Activated CD4-positive, alpha-beta memory T cell treated with anti-CD3 and anti-CD28 coated beads for 36 hours (primary cell): ENCODE measurements around the gene DENND6B. TPM values are rescaled to one million over a fixed set of nuclear protein-coding genes. Genes with fewer than 3 reads are reported as not detected.

Source experiments
- CTCF ChIA-PET: fragments of 350-600 bp; sonication (Branson Sonifier 250); formaldehyde crosslinking; loops from one replicate; lab custom pipeline; 2021; ENCODE audit warnings: antibody characterized with exemption, inconsistent platforms; lab: Charles Lee
- POLR2A ChIA-PET: fragments of 350-600 bp; sonication (Branson Sonifier 250); formaldehyde crosslinking; loops from one replicate; lab custom pipeline; 2021; ENCODE audit warnings: antibody characterized with exemption; lab: Charles Lee
- DNase-seq: peaks from one replicate; pipeline ENCODE4 v3.0.0-alpha.2; 2020
- H3K27ac Mint-ChIP-seq: one replicate; pipeline ENCODE4 v1.8.0; 2021; ENCODE audit warnings: mixed read lengths
- H3K27me3 Mint-ChIP-seq: one replicate; pipeline ENCODE4 v1.8.0; 2021; ENCODE audit warnings: mixed read lengths
- H3K36me3 Mint-ChIP-seq: one replicate; pipeline ENCODE4 v1.8.0; 2021; ENCODE audit warnings: mixed read lengths
- H3K4me1 Mint-ChIP-seq: one replicate; pipeline ENCODE4 v1.8.0; 2021; ENCODE audit warnings: low read depth, mixed read lengths
- H3K4me3 Mint-ChIP-seq: one replicate; pipeline ENCODE4 v1.8.0; 2021; ENCODE audit warnings: mild to moderate bottlenecking, mixed read lengths
- H3K9me3 Mint-ChIP-seq: one replicate; pipeline ENCODE4 v1.8.0; 2021; ENCODE audit warnings: mixed read lengths
- intact Hi-C: fragments of 100-400 bp; cut with micrococcal nuclease; formaldehyde crosslinking; loops from one replicate; pipeline ENCODE4 v1.15.1; 2023
- total RNA-seq, 2 experiments: library from RNA; stranded (reverse); gene quantifications; one replicate each; pipeline ENCODE4 v1.2.3, GENCODE V29; 2021

The DENND6B gene
- total RNA-seq, 2 experiments from 2014 or later, result 3.5 to 3.6 TPM

DNA sequence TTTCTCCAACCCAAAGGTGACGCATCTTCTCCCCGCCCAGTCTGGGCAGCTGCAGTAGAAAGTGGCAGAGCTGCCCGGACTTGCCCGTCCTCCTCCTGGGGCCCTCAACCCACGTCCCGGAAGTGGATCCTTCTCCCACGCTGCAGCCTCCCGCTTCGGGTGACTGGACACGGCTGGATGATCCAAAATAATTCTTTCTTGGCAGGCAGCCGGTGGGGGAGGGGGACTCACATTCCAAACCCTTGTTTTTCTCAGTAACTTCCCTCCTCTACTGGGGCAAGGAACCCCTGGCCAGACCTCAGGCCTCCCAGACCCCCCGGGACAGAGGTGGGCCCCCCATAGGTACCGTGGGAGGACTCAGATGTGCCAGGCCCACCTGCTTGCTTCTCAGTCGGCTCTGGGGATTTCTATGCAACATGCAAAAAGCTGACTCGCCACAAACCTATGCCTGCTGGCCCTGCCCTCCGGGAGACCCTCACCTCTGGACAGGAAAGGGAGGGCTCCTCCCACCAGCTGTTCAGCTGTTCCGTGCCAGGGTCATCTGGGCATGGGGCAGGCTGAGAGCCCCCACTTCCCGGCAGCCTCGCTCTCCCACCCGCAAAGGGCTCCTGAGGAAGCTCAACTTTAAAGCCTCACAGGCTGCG lies 20.8 kb downstream of the DENND6B start:
- POLR2A ChIA-PET, result no interaction called here
- Mint-ChIP-seq H3K27ac (no peak overlapping the region), H3K36me3 (no peaks in the 10 kb centered on the region), H3K4me1 (peaks cover 6% of the 10 kb centered on the region), H3K9me3 (no peaks in the 10 kb centered on the region), H3K27me3 (peaks cover 15% of the 10 kb centered on the region), H3K4me3 (peak overlapping the region; percentile 54)
- intact Hi-C loops, result no loop called here
- DNase-seq, result peak; percentile 53
- CTCF ChIA-PET, result interaction anchor here (1.1 to 1.7 kb wide), 5 partner anchors 20 to 35 kb away, joined by 3 to 5 read pairs (median 4); partner anchors contain the start of gene DENND6B

- Mint-ChIP-seq H3K36me3 (no peaks in the 10 kb centered on the region), H3K4me1 (peaks cover 6% of the 10 kb centered on the region), H3K9me3 (no peaks in the 10 kb centered on the region), H3K27me3 (peaks cover 17% of the 10 kb centered on the region), H3K27ac (no peak overlapping the region), H3K4me3 (peak overlapping the region; percentile 54)
- CTCF ChIA-PET, result interaction anchor here (1.1 to 1.5 kb wide), 3 partner anchors 22 to 65 kb away, joined by 3 to 4 read pairs (median 3); no protein-coding TSS in a partner anchor
- POLR2A ChIA-PET, result no interaction called here
- intact Hi-C loops, result no loop called here
- DNase-seq, result no peak
These were observed 21.4 kb downstream of the DENND6B start for GRCh38 chr22:50305393-50305922.

DNA sequence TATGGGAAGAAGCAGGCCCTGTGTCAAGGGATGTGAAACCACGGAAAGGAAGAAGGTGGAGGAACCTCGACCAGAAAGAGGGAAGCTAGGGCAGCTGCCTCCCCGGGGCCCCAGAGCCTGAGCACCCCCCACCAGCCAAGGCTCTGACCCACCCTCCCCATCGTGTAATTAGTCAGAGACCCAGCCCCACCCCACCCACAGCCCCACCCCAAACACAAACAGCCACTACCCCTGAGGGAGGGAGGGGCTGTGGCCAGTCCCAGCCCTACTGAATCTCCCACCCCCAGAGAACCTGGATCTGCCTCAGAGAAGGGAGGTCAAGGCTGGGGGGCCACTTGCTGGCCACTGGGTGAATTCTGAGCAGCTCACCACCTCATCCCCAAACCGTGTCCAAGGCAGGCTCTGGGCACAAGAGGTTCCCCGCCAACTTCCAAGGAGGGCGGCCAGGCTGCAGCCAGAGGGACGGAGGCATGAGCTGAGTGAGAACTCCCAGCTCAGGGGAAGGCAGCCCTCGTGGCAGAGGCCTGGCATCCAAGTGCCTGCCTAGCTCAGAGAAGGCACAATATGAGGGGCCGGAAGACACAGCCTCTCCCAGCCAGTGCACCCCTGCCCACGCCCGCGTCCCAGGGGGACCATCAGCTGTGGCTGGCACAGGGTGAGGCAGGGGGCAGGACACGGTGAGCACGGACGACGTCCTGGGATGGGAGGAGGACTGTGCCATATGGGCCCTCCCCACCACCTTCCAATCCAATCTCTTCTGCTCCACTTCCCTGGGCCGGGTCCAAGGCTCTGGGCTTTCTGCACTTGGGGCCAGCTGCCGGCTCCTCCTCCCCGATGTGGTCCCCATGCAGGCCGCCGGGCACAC lies 22.1 kb downstream of the DENND6B start:
- Mint-ChIP-seq H3K27me3 (peaks cover 17% of the 10 kb centered on the region), H3K36me3 (no peaks in the 10 kb centered on the region), H3K4me3 (no peak overlapping the region), H3K9me3 (no peaks in the 10 kb centered on the region), H3K4me1 (peaks cover 6% of the 10 kb centered on the region), H3K27ac (no peak overlapping the region)
- CTCF ChIA-PET, result interaction anchor here (1.1 to 1.2 kb wide), 2 partner anchors 29 to 64 kb away, joined by 3 read pairs; no protein-coding TSS in a partner anchor
- POLR2A ChIA-PET, result no interaction called here
- intact Hi-C loops, result no loop called here
- DNase-seq, result no peak

GRCh38 chr22:50303848-50304527 lies 22.8 kb downstream of the DENND6B start:
- Mint-ChIP-seq H3K9me3 (no peaks in the 10 kb centered on the region), H3K4me3 (no peak overlapping the region), H3K27ac (no peak overlapping the region), H3K36me3 (no peaks in the 10 kb centered on the region), H3K4me1 (peaks cover 6% of the 10 kb centered on the region), H3K27me3 (peaks cover 17% of the 10 kb centered on the region)
- DNase-seq, result no peak
- ChIA-PET POLR2A (no interaction called here), CTCF (interaction anchor here (0.9 to 1.2 kb wide), 3 partner anchors 23 to 63 kb away, joined by 3 read pairs; no protein-coding TSS in a partner anchor)
- intact Hi-C loops, result no loop called here

- intact Hi-C loops, result no loop called here
- Mint-ChIP-seq H3K9me3 (no peaks in the 10 kb centered on the region), H3K27me3 (peaks cover 15% of the 10 kb centered on the region), H3K27ac (no peak overlapping the region), H3K4me3 (no peak overlapping the region), H3K36me3 (no peaks in the 10 kb centered on the region), H3K4me1 (peaks cover 6% of the 10 kb centered on the region)
- ChIA-PET POLR2A (no interaction called here), CTCF (interaction anchor here (0.9 kb wide), 2 partner anchors 24 to 27 kb away, joined by 3 read pairs; no protein-coding TSS in a partner anchor)
- no peak for DNase-seq
These were observed 23.3 kb downstream of the DENND6B start for GRCh38 chr22:50303515-50303847.

DNA sequence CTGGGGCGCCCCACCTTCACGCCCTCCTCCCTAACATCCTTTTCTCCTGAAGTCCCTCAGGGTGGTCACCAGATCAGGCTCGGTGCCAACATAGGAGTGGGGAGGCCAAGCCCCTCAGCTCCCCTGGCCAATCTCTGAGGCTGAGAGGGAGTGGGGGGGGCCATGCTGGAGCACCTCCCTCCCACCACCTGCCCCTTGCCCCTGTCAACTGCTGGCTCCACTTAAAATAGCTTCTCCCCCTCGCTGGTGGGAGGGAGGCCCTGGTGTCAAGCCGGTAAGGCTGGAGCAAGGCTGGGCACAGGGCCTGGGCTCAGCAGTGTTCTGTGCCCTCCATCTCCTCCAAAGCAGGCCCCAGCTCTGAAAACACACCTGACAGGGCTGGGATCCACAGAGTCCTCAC lies 24.2 kb downstream of the DENND6B start:
- Mint-ChIP-seq H3K36me3 (no peaks in the 10 kb centered on the region), H3K27me3 (peaks cover 15% of the 10 kb centered on the region), H3K4me1 (peaks cover 6% of the 10 kb centered on the region), H3K4me3 (no peak overlapping the region), H3K27ac (no peak overlapping the region), H3K9me3 (no peaks in the 10 kb centered on the region)
- intact Hi-C loops, result no loop called here
- POLR2A ChIA-PET, result no interaction called here
- no peak for DNase-seq
- CTCF ChIA-PET, result interaction anchor here (1.4 to 1.5 kb wide), 2 partner anchors 24 to 26 kb away, joined by 4 to 5 read pairs; partner anchors contain the start of gene DENND6B

DNA sequence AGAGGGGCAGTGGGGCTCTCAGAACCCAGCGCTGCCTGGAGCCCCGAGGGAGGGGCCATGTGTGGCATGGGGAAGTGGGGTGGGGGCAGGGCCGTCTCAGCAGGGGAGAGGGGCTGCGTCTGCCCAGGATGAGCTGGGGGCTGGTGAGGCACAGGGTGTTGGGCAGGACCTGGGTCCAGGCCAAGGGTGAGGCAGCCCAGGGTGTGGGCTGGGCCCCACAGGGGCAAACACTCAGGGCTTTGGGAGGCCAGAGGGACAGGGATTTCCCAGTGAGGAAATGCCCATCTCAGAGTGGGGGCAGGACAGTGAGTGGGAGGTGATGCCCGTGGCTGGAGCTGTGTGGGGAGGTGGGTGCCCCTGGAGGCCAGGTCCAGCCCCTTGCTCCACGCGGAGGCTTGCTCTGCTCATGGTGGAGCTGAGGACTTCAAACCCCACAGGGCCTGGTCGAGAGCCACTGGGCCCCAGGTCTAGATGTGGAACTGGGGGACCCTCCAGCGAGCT lies 24.7 kb downstream of the DENND6B start:
- no peaks in the 10 kb centered on the region for H3K36me3 Mint-ChIP-seq
- H3K27ac Mint-ChIP-seq, result no peak overlapping the region
- H3K4me1 Mint-ChIP-seq, result peaks cover 6% of the 10 kb centered on the region
- intact Hi-C loops, result no loop called here
- no peaks in the 10 kb centered on the region for H3K9me3 Mint-ChIP-seq
- ChIA-PET POLR2A (no interaction called here), CTCF (interaction anchor here (1.4 to 1.5 kb wide), 2 partner anchors 25 to 26 kb away, joined by 4 to 5 read pairs; partner anchors contain the start of gene DENND6B)
- H3K27me3 Mint-ChIP-seq, result peaks cover 15% of the 10 kb centered on the region
- H3K4me3 Mint-ChIP-seq, result no peak overlapping the region
- no peak for DNase-seq

- no peak overlapping the region for H3K4me3 Mint-ChIP-seq
- CTCF ChIA-PET, result interaction anchor here (1.4 to 1.5 kb wide), 2 partner anchors 25 kb away, joined by 4 to 5 read pairs; partner anchors contain the start of gene DENND6B
- POLR2A ChIA-PET, result no interaction called here
- H3K36me3 Mint-ChIP-seq, result no peaks in the 10 kb centered on the region
- peaks cover 6% of the 10 kb centered on the region for H3K4me1 Mint-ChIP-seq
- H3K27me3 Mint-ChIP-seq, result peaks cover 15% of the 10 kb centered on the region
- H3K9me3 Mint-ChIP-seq, result no peaks in the 10 kb centered on the region
- no peak for DNase-seq
- no peak overlapping the region for H3K27ac Mint-ChIP-seq
- intact Hi-C loops, result no loop called here
These were observed 25.2 kb downstream of the DENND6B start for GRCh38 chr22:50301581-50301991.

- no peaks in the 10 kb centered on the region for H3K36me3 Mint-ChIP-seq
- H3K9me3 Mint-ChIP-seq, result no peaks in the 10 kb centered on the region
- H3K4me1 Mint-ChIP-seq, result no peaks in the 10 kb centered on the region
- no peak for DNase-seq
- intact Hi-C loops, result no loop called here
- ChIA-PET POLR2A (no interaction called here), CTCF (interaction anchor here (1.6 kb wide), 1 partner anchor 24 kb away, joined by 8 read pairs; no protein-coding TSS in a partner anchor)
- H3K4me3 Mint-ChIP-seq, result no peak overlapping the region
- no peak overlapping the region for H3K27ac Mint-ChIP-seq
- peaks cover 9% of the 10 kb centered on the region for H3K27me3 Mint-ChIP-seq
These were observed 26.1 kb downstream of the DENND6B start for GRCh38 chr22:50300620-50301257.

GRCh38 chr22:50299785-50300619 lies 26.8 kb downstream of the DENND6B start:
- Mint-ChIP-seq H3K27me3 (peaks cover 7% of the 10 kb centered on the region), H3K9me3 (no peaks in the 10 kb centered on the region), H3K27ac (no peak overlapping the region), H3K4me3 (no peak overlapping the region), H3K4me1 (no peaks in the 10 kb centered on the region), H3K36me3 (no peaks in the 10 kb centered on the region)
- ChIA-PET CTCF (interaction anchor here (1.6 kb wide), 1 partner anchor 23 kb away, joined by 8 read pairs; no protein-coding TSS in a partner anchor), POLR2A (no interaction called here)
- DNase-seq, result no peak
- intact Hi-C loops, result no loop called here
